Common myeloid progenitor, CD34-positive (primary cell): ENCODE measurements around the gene SBF2.
A peak's percentile ranks its signal among the peaks of the same experiment; 100 is the strongest.
"Not testable (repeated sequence)": the region's sequence is repeated elsewhere in the genome, so short reads cannot be mapped to it uniquely, and the experiment has no call there.

Experiments
- CTCF ChIA-PET: fragments of 350-600 bp; sonication (Branson Sonifier 250); formaldehyde crosslinking; loops from one replicate; lab custom pipeline; 2021; ENCODE audit warnings: antibody characterized with exemption; lab: Charles Lee
- POLR2A ChIA-PET: fragments of 350-600 bp; sonication (Branson Sonifier 250); formaldehyde crosslinking; loops from one replicate; lab custom pipeline; 2021; ENCODE audit warnings: antibody characterized with exemption; lab: Charles Lee
- DNase-seq, 3 donors: peaks; one replicate each; pipeline versions ENCODE4 v3.0.0 to v3.0.0-alpha.2; 2013
- H3K27ac ChIP-seq, 2 experiments: 1 replicate in 1 of 2; 2 replicates in 1 of 2; pipeline ENCODE4 v1.7.0; 2013; ENCODE audit warnings: inconsistent platforms in 2 of 2, low read length in 2 of 2, mild to moderate bottlenecking in 2 of 2, low read depth in 1 of 2, moderate library complexity in 1 of 2; ENCODE audit not compliant: severe bottlenecking in 2 of 2, insufficient read depth in 1 of 2, poor library complexity in 1 of 2
- H3K27me3 ChIP-seq, 5 experiments: replicated peaks in 2 of 5; 1 replicate in 3 of 5; 2 replicates in 2 of 5; pipeline versions ENCODE4 v1.6.1 to v1.7.0; 2013; ENCODE audit warnings: low read length in 4 of 5, mild to moderate bottlenecking in 2 of 5, moderate library complexity in 2 of 5, inconsistent platforms in 1 of 5; ENCODE audit not compliant: insufficient read depth in 5 of 5, control insufficient read depth in 4 of 5
- H3K36me3 ChIP-seq, 4 experiments: 1 replicate in 2 of 4; 2 replicates in 2 of 4; pipeline versions ENCODE4 v1.6.1 to v1.7.0; 2013; ENCODE audit warnings: low read length in 3 of 4, control low read depth in 1 of 4, mild to moderate bottlenecking in 1 of 4; ENCODE audit not compliant: control insufficient read depth in 4 of 4, insufficient read depth in 4 of 4
- H3K4me1 ChIP-seq, 4 experiments: 1 replicate in 3 of 4; 2 replicates in 1 of 4; pipeline versions ENCODE4 v1.6.1 to v1.7.1; 2013; ENCODE audit warnings: low read length in 3 of 4, mild to moderate bottlenecking in 3 of 4, control low read depth in 1 of 4, inconsistent platforms in 1 of 4, moderate library complexity in 1 of 4; ENCODE audit not compliant: control insufficient read depth in 4 of 4, insufficient read depth in 4 of 4; ENCODE audit errors: control extremely low read depth in 1 of 4
- H3K4me3 ChIP-seq, 7 experiments: 1 replicate in 4 of 7; 2 replicates in 3 of 7; pipeline versions ENCODE4 v1.5.1 to v1.7.0; 2013; ENCODE audit warnings: mild to moderate bottlenecking in 7 of 7, low read length in 6 of 7, moderate library complexity in 6 of 7, inconsistent platforms in 2 of 7, low read depth in 2 of 7, control low read depth in 1 of 7; ENCODE audit not compliant: insufficient read depth in 4 of 7, control insufficient read depth in 1 of 7; ENCODE audit errors: extremely low read depth in 1 of 7
- H3K9me3 ChIP-seq, 5 experiments: 1 replicate in 4 of 5; 2 replicates in 1 of 5; pipeline versions ENCODE4 v1.6.1 to v1.7.1; 2013; ENCODE audit warnings: low read length in 4 of 5, mild to moderate bottlenecking in 2 of 5, inconsistent platforms in 1 of 5, low read depth in 1 of 5, moderate library complexity in 1 of 5; ENCODE audit not compliant: control insufficient read depth in 4 of 5, insufficient read depth in 2 of 5; ENCODE audit errors: control extremely low read depth in 1 of 5
- WGBS: methylation state at CpG from one replicate; pipeline ENCODE4 v1.1.5; 2013; ENCODE audit not compliant: insufficient coverage; 5-methylcytosine and 5-hydroxymethylcytosine counted together

Gene SBF2

DNA sequence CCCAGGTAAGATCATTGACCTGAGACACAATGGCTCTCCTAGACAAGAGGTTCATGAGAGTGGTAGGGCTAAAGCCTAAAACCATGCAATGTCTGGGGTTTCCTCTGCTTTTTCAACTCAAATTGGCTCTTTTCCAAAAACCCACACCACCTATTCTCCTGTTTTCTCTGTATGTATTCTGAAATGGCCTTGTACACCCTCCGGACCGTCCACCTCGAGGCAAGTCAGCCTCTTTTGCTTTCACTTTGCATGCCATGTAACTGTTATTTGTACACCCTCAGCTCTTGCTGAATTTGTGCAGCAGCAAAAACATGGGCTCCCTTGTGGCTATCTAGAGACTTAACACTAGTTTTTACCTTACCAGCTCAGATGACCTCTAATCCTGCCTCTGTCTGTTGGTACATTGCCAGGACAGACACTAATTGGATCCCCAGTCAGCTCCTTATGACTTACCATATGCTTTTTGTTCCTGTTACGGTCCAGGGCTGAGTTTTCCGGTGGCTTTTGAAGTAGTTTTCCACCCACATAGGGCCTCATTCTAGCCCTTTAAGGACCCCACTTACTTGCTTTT, 288.0 kb downstream of the SBF2 start:
- CTCF ChIA-PET, result interaction anchor here (1.4 kb wide), 1 partner anchor 14 kb away, joined by 3 read pairs; no protein-coding TSS in a partner anchor
- DNase-seq, result no peak
- Histone ChIP-seq H3K27me3 (no peaks in the 10 kb centered on the region), H3K27ac (no peak overlapping the region), H3K4me3 (no peak overlapping the region), H3K36me3 (peaks cover 0 to 14% (median 0%) of the 10 kb centered on the region in 4 experiments), H3K9me3 (peaks cover 7 to 39% (median 19%) of the 10 kb centered on the region in 5 experiments), H3K4me1 (no peaks in the 10 kb centered on the region)
- POLR2A ChIA-PET, result no interaction called here
- 98% methylated on average over 5 of the region's 5 CpGs for WGBS

DNA sequence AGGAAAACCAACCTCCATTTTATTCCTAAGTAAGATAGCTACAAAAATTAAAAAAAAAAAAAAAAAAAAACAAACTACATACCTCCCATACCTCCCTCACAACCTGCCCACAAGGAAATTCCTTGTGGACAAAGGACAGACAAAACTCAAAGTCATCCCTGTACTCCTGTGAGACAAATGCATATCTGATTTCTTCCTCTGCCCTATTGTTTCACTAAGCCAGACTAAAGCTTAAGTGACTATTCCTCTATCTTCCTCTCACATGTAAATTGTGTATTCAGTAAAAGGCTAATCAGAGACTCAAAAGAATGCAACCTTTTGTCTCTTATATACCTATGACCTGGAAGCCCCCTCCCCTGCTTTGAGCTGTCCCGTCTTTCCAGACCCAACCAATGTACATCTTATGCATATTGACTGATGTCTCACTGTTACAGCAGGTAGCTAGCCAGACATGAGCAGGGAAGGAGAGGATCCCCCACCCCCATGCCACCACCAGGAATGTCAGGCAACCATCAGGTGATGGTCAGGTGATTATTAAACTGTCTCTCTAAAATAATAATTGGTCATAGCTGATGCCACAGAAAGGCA, 289.4 kb downstream of the SBF2 start:
- ChIA-PET CTCF (interaction anchor here (0.6 kb wide), 1 partner anchor 239 kb away, joined by 3 read pairs; no protein-coding TSS in a partner anchor), POLR2A (no interaction called here)
- no CpG with 5 or more reads among the region's 1 CpG for WGBS
- Histone ChIP-seq H3K36me3 (peaks cover 0 to 16% (median 0%) of the 10 kb centered on the region in 4 experiments), H3K27ac (no peak overlapping the region), H3K9me3 (peaks cover 7 to 36% (median 19%) of the 10 kb centered on the region in 5 experiments), H3K4me1 (no peaks in the 10 kb centered on the region), H3K27me3 (no peaks in the 10 kb centered on the region), H3K4me3 (no peak overlapping the region)
- DNase-seq, result no peak

DNA sequence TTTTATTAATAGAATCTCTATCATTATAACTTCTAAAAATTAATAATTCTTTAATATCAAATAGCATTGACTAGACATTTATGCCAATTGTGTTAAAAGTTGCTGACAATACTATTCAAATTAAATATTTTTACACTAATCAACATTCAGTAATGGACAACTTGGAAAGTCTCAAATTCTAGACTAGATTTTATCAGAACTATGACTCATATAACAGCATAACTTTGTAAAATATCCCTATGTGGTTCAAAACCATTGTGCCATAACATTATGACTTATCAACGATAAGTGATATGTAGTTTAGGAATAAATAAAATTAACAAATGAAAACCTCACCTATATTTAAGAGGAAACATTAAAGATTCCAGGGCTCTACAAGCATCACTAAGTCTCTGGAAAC, 291.8 kb downstream of the SBF2 start:
- no peak overlapping the region for H3K4me3 ChIP-seq
- H3K27me3 ChIP-seq, result no peaks in the 10 kb centered on the region
- CTCF ChIA-PET, result no interaction called here
- no CpG with 5 or more reads among the region's 1 CpG for WGBS
- DNase-seq, result no peak
- peaks cover 5 to 18% (median 8%) of the 10 kb centered on the region in 5 experiments for H3K9me3 ChIP-seq
- H3K36me3 ChIP-seq, result peaks cover 0 to 12% (median 0%) of the 10 kb centered on the region in 4 experiments
- H3K27ac ChIP-seq, result no peak overlapping the region
- POLR2A ChIA-PET, result interaction anchor here (0.6 kb wide), 1 partner anchor 9 kb away, joined by 3 read pairs; no protein-coding TSS in a partner anchor
- H3K4me1 ChIP-seq, result no peaks in the 10 kb centered on the region

- no peaks in the 10 kb centered on the region for H3K27me3 ChIP-seq
- no peaks in the 10 kb centered on the region for H3K4me1 ChIP-seq
- POLR2A ChIA-PET, result no interaction called here
- CTCF ChIA-PET, result interaction anchor here (0.6 kb wide), 1 partner anchor 147 kb away, joined by 3 read pairs; no protein-coding TSS in a partner anchor
- no peak for DNase-seq
- peaks cover 0 to 20% (median 3%) of the 10 kb centered on the region in 4 experiments for H3K36me3 ChIP-seq
- H3K4me3 ChIP-seq, result no peak overlapping the region
- WGBS, result no CpG with 5 or more reads among the region's 3 CpGs
- no peak overlapping the region for H3K27ac ChIP-seq
- no peaks in the 10 kb centered on the region for H3K9me3 ChIP-seq
Measured at GRCh38 chr11:9992306-9992705, 301.7 kb downstream of the SBF2 start.

DNA sequence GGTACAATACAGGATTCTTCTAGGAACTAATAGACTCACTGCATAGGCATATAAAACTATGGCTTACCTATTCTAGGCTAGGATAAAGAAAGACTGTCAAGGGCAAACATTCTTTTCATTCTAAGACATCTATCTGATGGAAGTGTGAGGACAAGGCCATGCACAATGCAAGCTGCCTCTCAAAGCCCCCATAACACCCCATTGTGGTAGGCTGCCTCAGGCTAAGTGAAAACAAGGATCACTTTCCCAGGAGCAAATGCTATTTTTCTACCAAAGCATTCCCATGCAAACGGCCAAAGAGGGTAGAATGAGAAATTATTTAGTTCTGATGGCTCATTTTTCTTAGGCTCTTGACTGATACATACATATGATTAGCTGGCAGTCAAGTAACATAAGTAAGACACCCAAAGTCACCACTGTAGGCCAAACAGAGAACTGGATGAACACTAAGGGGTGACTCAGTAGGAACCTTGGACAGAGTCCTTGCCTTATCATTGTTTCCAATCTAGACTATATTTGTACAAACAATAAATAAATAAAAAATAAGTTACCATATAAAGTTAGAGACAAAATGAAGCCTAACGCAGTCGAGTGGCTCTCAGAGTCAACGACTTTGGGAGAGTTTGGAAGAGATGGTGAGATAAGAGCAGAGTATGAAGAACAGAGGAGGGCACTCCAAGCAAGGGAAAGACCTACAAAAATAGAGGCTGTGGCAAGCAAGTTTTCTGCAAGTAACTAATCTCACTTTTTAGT, 303.6 kb downstream of the SBF2 start:
- ChIA-PET CTCF (interaction anchor here (0.6 to 2.0 kb wide), 4 partner anchors 116 to 313 kb away, joined by 3 to 6 read pairs (median 4); no protein-coding TSS in a partner anchor), POLR2A (no interaction called here)
- peak; percentile 13 to 33 (median 31) for DNase-seq
- Histone ChIP-seq H3K4me1 (no peaks in the 10 kb centered on the region), H3K4me3 (no peak overlapping the region), H3K36me3 (peaks cover 0 to 19% (median 2%) of the 10 kb centered on the region in 4 experiments), H3K9me3 (no peaks in the 10 kb centered on the region), H3K27ac (no peak overlapping the region), H3K27me3 (no peaks in the 10 kb centered on the region)
- WGBS, result 79% methylated on average over 3 of the region's 4 CpGs

DNA sequence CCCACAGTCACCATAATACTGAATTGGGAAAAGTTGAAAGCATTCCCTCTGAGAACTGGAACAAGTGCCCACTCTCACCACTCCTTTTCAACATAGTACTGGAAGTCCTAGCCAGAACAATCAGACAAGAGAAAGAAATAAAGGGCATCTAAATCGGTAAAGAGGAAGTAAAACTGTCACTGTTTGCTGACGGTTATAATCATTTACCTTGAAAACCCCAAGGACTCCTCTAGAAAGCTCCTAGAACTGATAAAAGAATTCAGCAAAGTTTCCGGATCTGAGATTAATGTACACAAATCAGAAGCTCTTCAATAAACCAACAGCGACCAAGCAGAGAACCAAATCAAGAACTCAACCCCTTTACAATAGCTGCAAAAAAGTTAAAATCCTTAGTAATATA, 306.7 kb downstream of the SBF2 start:
- H3K4me1 ChIP-seq, H3K27me3 ChIP-seq, H3K4me3 ChIP-seq, POLR2A ChIA-PET, DNase-seq, H3K27ac ChIP-seq, H3K9me3 ChIP-seq: not testable (repeated sequence)
- peaks cover 0 to 23% (median under 1%) of the 10 kb centered on the region in 4 experiments for H3K36me3 ChIP-seq
- 75% methylated on average over 2 of the region's 4 CpGs for WGBS
- CTCF ChIA-PET, result interaction anchor here (1.1 kb wide), 1 partner anchor 320 kb away, joined by 3 read pairs; no protein-coding TSS in a partner anchor
